GM23338 (cell line): ENCODE measurements around the gene TRPC3. TPM values are rescaled to one million over a fixed set of nuclear protein-coding genes. Genes with fewer than 3 reads are reported as not detected.
A peak's percentile ranks its signal among the peaks of the same experiment; 100 is the strongest.

Source experiments
- ATAC-seq: fragments of 200-7000 bp; cut with Tn5 transposase; 3 replicates; pipeline ENCODE4 v1.9.1; 2020
- DNase-seq: peaks from one replicate; pipeline ENCODE4 v3.0.0-alpha.2; 2015; ENCODE audit warnings: low spot score
- H2AFZ ChIP-seq: fragments of 200-600 bp; sonication (generic); 2 replicates; pipeline ENCODE4 v1.8.0; 2016; ENCODE audit warnings: antibody characterized with exemption, mild to moderate bottlenecking, moderate library complexity
- H3F3A ChIP-seq: fragments of 200-600 bp; sonication (generic); replicated peaks from 2 replicates; pipeline ENCODE4 v1.8.0; 2017; ENCODE audit warnings: antibody characterized with exemption, mixed run types, low read depth
- H3K27ac ChIP-seq: fragments of 200-600 bp; sonication (generic); 2 replicates; pipeline ENCODE4 v1.6.1; 2016; ENCODE audit warnings: low read depth
- H3K27me3 ChIP-seq: fragments of 200-600 bp; sonication (generic); 2 replicates; pipeline ENCODE4 v1.8.0; 2016; ENCODE audit warnings: mild to moderate bottlenecking, mixed run types, moderate library complexity; ENCODE audit not compliant: insufficient read depth
- H3K36me3 ChIP-seq: fragments of 200-600 bp; sonication (generic); 2 replicates; pipeline ENCODE4 v1.8.0; 2016; ENCODE audit warnings: mild to moderate bottlenecking; ENCODE audit not compliant: insufficient read depth
- H3K4me1 ChIP-seq: fragments of 200-600 bp; sonication (generic); 2 replicates; pipeline ENCODE4 v1.8.0; 2016; ENCODE audit warnings: mild to moderate bottlenecking, moderate library complexity; ENCODE audit not compliant: insufficient read depth
- H3K4me2 ChIP-seq: fragments of 200-600 bp; sonication (generic); 2 replicates; pipeline ENCODE4 v1.7.1; 2017; ENCODE audit warnings: mixed run types
- H3K4me3 ChIP-seq: fragments of 200-600 bp; sonication (generic); 2 replicates; pipeline ENCODE4 v1.6.1; 2016; ENCODE audit warnings: mixed run types
- H3K79me2 ChIP-seq: fragments of 200-600 bp; sonication (generic); replicated peaks from 2 replicates; pipeline ENCODE4 v1.8.0; 2017; ENCODE audit warnings: mild to moderate bottlenecking; ENCODE audit not compliant: insufficient read depth
- H3K9me2 ChIP-seq: fragments of 200-600 bp; sonication (generic); 2 replicates; pipeline ENCODE4 v1.8.0; 2017; ENCODE audit not compliant: insufficient read depth
- H4K20me1 ChIP-seq: fragments of 200-600 bp; sonication (generic); replicated peaks from 2 replicates; pipeline ENCODE4 v1.8.0; 2017; ENCODE audit warnings: mild to moderate bottlenecking; ENCODE audit not compliant: insufficient read depth
- H3K27ac Mint-ChIP-seq: 2 replicates; pipeline ENCODE4 v1.8.0; 2020; ENCODE audit warnings: inconsistent platforms, mild to moderate bottlenecking, moderate library complexity, mixed read lengths
- H3K27me3 Mint-ChIP-seq: 3 replicates; pipeline ENCODE4 v1.8.0; 2022; ENCODE audit warnings: low read depth, mild to moderate bottlenecking, moderate library complexity, mixed read lengths, inconsistent platforms; ENCODE audit not compliant: insufficient read depth, poor library complexity
- H3K36me3 Mint-ChIP-seq: 3 replicates; pipeline ENCODE4 v1.8.0; 2021; ENCODE audit warnings: low read depth, mild to moderate bottlenecking, inconsistent platforms, moderate library complexity, mixed read lengths
- H3K4me1 Mint-ChIP-seq: 3 replicates; pipeline ENCODE4 v1.8.0; 2020; ENCODE audit warnings: mild to moderate bottlenecking, inconsistent platforms, mixed read lengths
- H3K4me3 Mint-ChIP-seq: 3 replicates; pipeline ENCODE4 v1.8.0; 2021; ENCODE audit warnings: moderate library complexity, mild to moderate bottlenecking, inconsistent platforms, mixed read lengths
- H3K9me3 Mint-ChIP-seq: 3 replicates; pipeline ENCODE4 v1.8.0; 2020; ENCODE audit warnings: moderate library complexity, mild to moderate bottlenecking, inconsistent platforms, mixed read lengths
- CREB1 ChIP-seq: fragments of 250-450 bp; sonication (Bioruptor Pico); IDR thresholded peaks from 2 replicates; pipeline ENCODE4 v1.5.0; 2020; ENCODE audit warnings: low read depth, mild to moderate bottlenecking, moderate library complexity
- CTCF ChIP-seq, 2 experiments: fragments of 200-600 bp in 1 of 2; sonication (generic) in 1 of 2; conservative IDR thresholded peaks; 2 replicates each; pipeline versions ENCODE4 v1.5.1 to v1.6.1; 2016 to 2017; ENCODE audit warnings: antibody characterized with exemption in 2 of 2, low read depth in 2 of 2, mild to moderate bottlenecking in 2 of 2, moderate library complexity in 1 of 2
- EZH2 ChIP-seq: fragments of 200-600 bp; sonication (generic); IDR thresholded peaks from one replicate; pipeline ENCODE4 v1.8.0; 2017; ENCODE audit warnings: antibody characterized with exemption, mild to moderate bottlenecking, low read depth; ENCODE audit not compliant: unreplicated experiment
- EZH2phosphoT487 ChIP-seq: fragments of 200-600 bp; sonication (generic); IDR thresholded peaks from one replicate; pipeline ENCODE4 v1.8.1; 2018; ENCODE audit warnings: antibody characterized with exemption; ENCODE audit not compliant: unreplicated experiment
- JUNB ChIP-seq: IDR thresholded peaks from one replicate; pipeline ENCODE4 v1.6.1; 2016; ENCODE audit warnings: antibody characterized with exemption; ENCODE audit not compliant: unreplicated experiment
- NANOG ChIP-seq: IDR thresholded peaks from 2 replicates; pipeline ENCODE4 v1.6.1; 2016; ENCODE audit warnings: antibody characterized with exemption, borderline replicate concordance
- POLR2AphosphoS5 ChIP-seq: IDR thresholded peaks from 2 replicates; pipeline ENCODE4 v1.6.1; 2016; ENCODE audit warnings: antibody characterized with exemption, low read depth
- REST ChIP-seq: IDR thresholded peaks from one replicate; pipeline ENCODE4 v1.6.1; 2018; ENCODE audit warnings: antibody characterized with exemption; ENCODE audit not compliant: unreplicated experiment
- STAT1 ChIP-seq: IDR thresholded peaks from one replicate; pipeline ENCODE4 v1.6.1; 2016; ENCODE audit warnings: antibody characterized with exemption; ENCODE audit not compliant: unreplicated experiment
- ZNF114 ChIP-seq: fragments of 250-450 bp; sonication (Bioruptor Pico); IDR thresholded peaks from 2 replicates; pipeline ENCODE4 v1.5.0; 2020; ENCODE audit warnings: mild to moderate bottlenecking, moderate library complexity
- ZNF331 ChIP-seq: fragments of 250-450 bp; sonication (Bioruptor Pico); IDR thresholded peaks from 2 replicates; pipeline ENCODE4 v1.5.0; 2020; ENCODE audit warnings: low read depth, mild to moderate bottlenecking, moderate library complexity
- ZNF462 ChIP-seq: fragments of 250-450 bp; sonication (Bioruptor Pico); IDR thresholded peaks from 2 replicates; pipeline ENCODE4 v1.5.0; 2020; ENCODE audit warnings: mild to moderate bottlenecking, moderate library complexity
- polyA plus RNA-seq: library from polyadenylated mRNA; unstranded; fragments of >200 nt; fragmentation: Nextera tagmentation; extraction: Ambion mirVana; gene quantifications from 2 replicates; pipeline ENCODE4 v1.2.1, GENCODE V29; 2016
- total RNA-seq: library from RNA; depleted of rRNA; stranded (reverse); fragments of >200 nt; shearing (Covaris generic); gene quantifications from 2 replicates; pipeline ENCODE4 v1.2.3, GENCODE V29; 2014

The TRPC3 gene
- total and polyA plus RNA-seq, 2 experiments from 2014 or later, result 0.44 to 1.0 TPM

GRCh38 chr4:121988950-121989349, 37.1 kb upstream of the TRPC3 start:
- peak overlapping the region; percentile 28; the same call in 1 of the 2 replicates for H2AFZ ChIP-seq
- H3K4me3 ChIP-seq, result no peak overlapping the region
- peaks cover 3% of the 10 kb centered on the region; the same call in 1 of the 3 replicates for H3K4me1 Mint-ChIP-seq
- no peak overlapping the region for H3K4me2 ChIP-seq
- TF ChIP-seq EZH2 (no peak), ZNF331 (no peak), CREB1 (CRISPR knock-in tag) (no peak), JUNB (no peak), POLR2AphosphoS5 (no peak), REST (no peak)
- no peak for DNase-seq
- H4K20me1 ChIP-seq, result no peaks in the 10 kb centered on the region
- H3K36me3 Mint-ChIP-seq, result no peaks in the 10 kb centered on the region
- H3K27me3 ChIP-seq, result no peaks in the 10 kb centered on the region
- no peaks in the 10 kb centered on the region for H3K27me3 Mint-ChIP-seq
- ATAC-seq, result no peak
- no peaks in the 10 kb centered on the region for H3F3A ChIP-seq
- H3K4me1 ChIP-seq, result no peaks in the 10 kb centered on the region
- no peak overlapping the region for H3K27ac Mint-ChIP-seq
- no peaks in the 10 kb centered on the region for H3K79me2 ChIP-seq
- H3K4me3 Mint-ChIP-seq, result no peak overlapping the region
- H3K9me3 Mint-ChIP-seq, result no peaks in the 10 kb centered on the region
- no peaks in the 10 kb centered on the region for H3K36me3 ChIP-seq
- H3K9me2 ChIP-seq, result peaks cover 3% of the 10 kb centered on the region; the same call in 1 of the 2 replicates
- no peak overlapping the region for H3K27ac ChIP-seq

- Histone ChIP-seq H3K4me2 (no peak overlapping the region), H3K4me3 (no peak overlapping the region), H3K27ac (no peak overlapping the region), H4K20me1 (no peaks in the 10 kb centered on the region), H2AFZ (0 out of 2 replicates have a peak overlapping the region, but pooled peaks have one; percentile 20), H3K36me3 (no peaks in the 10 kb centered on the region), H3K79me2 (no peaks in the 10 kb centered on the region), H3K9me2 (no peaks in the 10 kb centered on the region), H3F3A (no peaks in the 10 kb centered on the region), H3K27me3 (no peaks in the 10 kb centered on the region), H3K4me1 (no peaks in the 10 kb centered on the region)
- H3K4me3 Mint-ChIP-seq, result no peak overlapping the region
- no peaks in the 10 kb centered on the region for H3K36me3 Mint-ChIP-seq
- H3K9me3 Mint-ChIP-seq, result no peaks in the 10 kb centered on the region
- ATAC-seq (no peak), DNase-seq (no peak)
- peaks cover 2% of the 10 kb centered on the region; the same call in 1 of the 3 replicates for H3K4me1 Mint-ChIP-seq
- no peak overlapping the region for H3K27ac Mint-ChIP-seq
- H3K27me3 Mint-ChIP-seq, result peaks cover 2% of the 10 kb centered on the region
- TF ChIP-seq NANOG (no peak), ZNF114 (CRISPR knock-in tag) (no peak), STAT1 (no peak), CREB1 (CRISPR knock-in tag) (no peak), JUNB (no peak), EZH2phosphoT487 (no peak), ZNF462 (CRISPR knock-in tag) (no peak), EZH2 (no peak), CTCF (conservative IDR thresholded peaks at IDR 0.05; ENCODE audit: low read depth in 2 of 2) (no peak)
These were observed 28.8 kb upstream of the TRPC3 start for GRCh38 chr4:121980643-121981042.
